T-cell (primary cell): ENCODE data around the gene PUM1. TPM values are rescaled to one million over a fixed set of nuclear protein-coding genes. Genes with fewer than 3 reads are reported as not detected.

Source experiments
- ATAC-seq, 4 experiments: fragments of 200-7000 bp in 3 of 4; fragments of 150-1000 bp in 1 of 4; cut with Tn5 transposase; replicated peaks in 1 of 4; 1 replicate in 3 of 4; 2 replicates in 1 of 4; pipeline ENCODE4 v1.10.0; 2021; ENCODE audit warnings: moderate library complexity in 3 of 4, mild to moderate bottlenecking in 2 of 4, moderate number of reproducible peaks in 1 of 4
- CTCF ChIA-PET, 2 donors: fragments of 300-600 bp; sonication (Branson Sonifier 250); formaldehyde crosslinking; loops; one replicate each; lab custom pipeline; 2022; ENCODE audit warnings: antibody characterized with exemption in 2 of 2; lab: Charles Lee
- POLR2A ChIA-PET, 2 donors: fragments of 300-600 bp; sonication (Branson Sonifier 250); formaldehyde crosslinking; loops; one replicate each; lab custom pipeline; 2022; ENCODE audit warnings: antibody characterized with exemption in 2 of 2; lab: Charles Lee
- DNase-seq, 35 experiments: peaks; one replicate each; pipeline versions ENCODE4 v3.0.0 to v3.0.0-alpha.2; 2013 to 2023
- H3K27ac ChIP-seq: one replicate; pipeline ENCODE4 v1.5.1; 2013; ENCODE audit warnings: low read length
- H3K27me3 ChIP-seq, 2 experiments: replicated peaks in 1 of 2; 1 replicate in 1 of 2; 2 replicates in 1 of 2; pipeline versions ENCODE4 v1.6.1 to v1.7.0; 2013; ENCODE audit warnings: low read length in 1 of 2, mixed read lengths in 1 of 2; ENCODE audit not compliant: control insufficient read depth in 2 of 2, insufficient read depth in 2 of 2; ENCODE audit errors: extremely low read depth in 1 of 2
- H3K36me3 ChIP-seq, 2 donors: 1 replicate in 1 of 2; 2 replicates in 1 of 2; pipeline versions ENCODE4 v1.6.1 to v1.7.0; 2013; ENCODE audit warnings: low read length in 1 of 2; ENCODE audit not compliant: control insufficient read depth in 2 of 2, insufficient read depth in 1 of 2; ENCODE audit errors: extremely low read depth in 1 of 2
- H3K4me1 ChIP-seq, 2 experiments: 1 replicate in 1 of 2; 2 replicates in 1 of 2; pipeline versions ENCODE4 v1.6.1 to v1.7.0; 2013; ENCODE audit warnings: low read length in 2 of 2, mixed read lengths in 1 of 2; ENCODE audit not compliant: insufficient read depth in 2 of 2, control insufficient read depth in 1 of 2; ENCODE audit errors: extremely low read depth in 1 of 2
- H3K4me3 ChIP-seq, 2 donors: 1 replicate in 1 of 2; 2 replicates in 1 of 2; pipeline versions ENCODE4 v1.5.1 to v1.7.0; 2013; ENCODE audit warnings: mild to moderate bottlenecking in 2 of 2, low read length in 1 of 2, moderate library complexity in 1 of 2; ENCODE audit not compliant: control insufficient read depth in 1 of 2; ENCODE audit errors: extremely low read depth in 1 of 2
- H3K9me3 ChIP-seq: 2 replicates; pipeline ENCODE4 v1.7.0; 2013
- H3K27ac Mint-ChIP-seq, 2 donors: one replicate each; pipeline ENCODE4 v1.8.0; 2020 to 2021; ENCODE audit warnings: mild to moderate bottlenecking in 2 of 2, mixed read lengths in 2 of 2
- H3K27me3 Mint-ChIP-seq, 2 donors: one replicate each; pipeline ENCODE4 v1.8.0; 2021 to 2022; ENCODE audit warnings: mixed read lengths in 2 of 2
- H3K36me3 Mint-ChIP-seq: one replicate; pipeline ENCODE4 v1.8.0; 2021; ENCODE audit warnings: mixed read lengths
- H3K4me1 Mint-ChIP-seq, 3 donors: one replicate each; pipeline ENCODE4 v1.8.0; 2020 to 2022; ENCODE audit warnings: mixed read lengths in 3 of 3, mild to moderate bottlenecking in 1 of 3
- H3K4me3 Mint-ChIP-seq, 3 donors: one replicate each; pipeline ENCODE4 v1.8.0; 2020 to 2022; ENCODE audit warnings: mild to moderate bottlenecking in 3 of 3, mixed read lengths in 3 of 3, moderate library complexity in 3 of 3
- H3K9me3 Mint-ChIP-seq, 3 donors: one replicate each; pipeline ENCODE4 v1.8.0; 2020 to 2022; ENCODE audit warnings: mixed read lengths in 3 of 3
- WGBS: methylation state at CpG from one replicate; pipeline ENCODE4 v1.1.5; 2013; ENCODE audit warnings: missing lambda C conversion rate; ENCODE audit not compliant: insufficient coverage; 5-methylcytosine and 5-hydroxymethylcytosine counted together
- total RNA-seq, 35 experiments: library from RNA in 6 of 35; stranded (reverse) in 6 of 35; fragments of 120-200 nt in 1 of 35; gene quantifications; one replicate each; pipeline versions ENCODE4 v1.2.1 to v1.2.4 and lab custom pipeline; 2013 to 2026

Gene PUM1
- total RNA-seq, 5 donors from 2014 or later (not counting 1 experiment from before 2014, with no cell fraction given): 146 to 229 (median 154) TPM

DNA sequence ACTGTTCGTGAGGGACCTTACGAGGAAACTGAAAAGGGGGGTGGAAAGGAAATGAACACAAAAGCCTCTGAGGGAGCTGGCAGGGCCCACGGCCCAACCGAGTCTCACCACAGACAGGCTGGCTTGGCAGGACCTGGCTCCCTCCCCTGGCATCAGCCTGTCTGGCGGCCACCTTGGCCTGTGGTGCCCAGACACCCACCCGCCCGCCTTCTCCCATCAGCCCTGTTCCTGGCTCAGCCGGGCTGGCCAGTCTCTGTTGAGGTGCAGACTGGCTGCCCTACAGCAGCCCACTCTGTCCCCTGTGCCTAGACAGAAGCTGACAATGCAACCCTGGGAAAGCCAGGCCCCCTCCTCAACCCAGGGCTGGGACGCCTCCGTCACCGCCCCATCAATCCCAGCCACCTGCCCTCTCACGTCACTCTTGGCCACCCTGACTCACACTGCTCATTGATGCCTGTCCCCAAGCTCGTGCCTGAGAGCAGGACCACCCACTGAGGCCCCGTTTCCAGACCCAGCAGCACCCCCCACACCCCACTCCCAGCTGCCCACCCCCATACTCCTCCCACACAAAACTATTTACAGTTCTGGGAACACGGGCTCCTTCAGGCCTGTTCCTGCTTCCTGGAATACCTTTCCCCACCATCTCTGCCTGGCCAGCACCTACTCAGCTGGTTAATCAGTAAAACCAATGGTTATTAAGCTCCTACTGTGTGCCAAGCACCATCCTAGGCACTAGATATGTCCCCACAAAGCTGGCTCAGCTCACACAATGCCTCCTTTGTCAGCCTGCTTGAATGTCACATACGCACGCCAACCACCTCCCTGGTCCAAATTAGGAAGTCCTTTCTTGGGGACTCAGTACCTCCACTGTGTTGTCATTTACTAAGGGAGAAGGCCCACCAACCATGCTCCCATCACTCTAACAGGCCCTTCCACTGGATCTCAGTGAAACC is 179.7 kb downstream of the PUM1 start:
- ATAC-seq: no peak
- H3K36me3 ChIP-seq: no peaks in the 10 kb centered on the region
- H3K27me3 ChIP-seq: peaks cover 0 to 52% of the 10 kb centered on the region in 2 experiments
- no peak overlapping the region for H3K4me3 ChIP-seq
- no peak overlapping the region for H3K27ac ChIP-seq
- Mint-ChIP-seq H3K9me3 (no peaks in the 10 kb centered on the region), H3K27ac (no peak overlapping the region), H3K36me3 (no peaks in the 10 kb centered on the region), H3K4me3 (no peak overlapping the region), H3K4me1 (peaks cover 0 to 3% (median 0%) of the 10 kb centered on the region in 3 donors), H3K27me3 (peaks cover 19% of the 10 kb centered on the region in 2 donors)
- POLR2A ChIA-PET: no interaction called here
- 57% methylated on average over 15 of the region's 17 CpGs for WGBS
- DNase-seq: no peak
- no peaks in the 10 kb centered on the region for H3K9me3 ChIP-seq
- H3K4me1 ChIP-seq: no peaks in the 10 kb centered on the region
- CTCF ChIA-PET: no interaction called here

GRCh38 chr1:30884723-30885122 is 180.8 kb downstream of the PUM1 start:
- H3K36me3 ChIP-seq: no peaks in the 10 kb centered on the region
- H3K27me3 ChIP-seq: peaks cover 0 to 55% of the 10 kb centered on the region in 2 experiments
- H3K36me3 Mint-ChIP-seq: no peaks in the 10 kb centered on the region
- no peaks in the 10 kb centered on the region for H3K4me1 ChIP-seq
- no peak for DNase-seq
- H3K27me3 Mint-ChIP-seq: peaks cover 23 to 25% of the 10 kb centered on the region in 2 donors
- no peaks in the 10 kb centered on the region for H3K9me3 ChIP-seq
- H3K4me3 Mint-ChIP-seq: no peak overlapping the region
- whole genome bisulfite sequencing: 100% methylated on average over 1 of the region's 5 CpGs
- H3K4me3 ChIP-seq: no peak overlapping the region
- peaks cover 0 to 3% (median 0%) of the 10 kb centered on the region in 3 donors for H3K4me1 Mint-ChIP-seq
- ChIA-PET CTCF (no interaction called here), POLR2A (no interaction called here)
- no peak overlapping the region for H3K27ac ChIP-seq
- no peak overlapping the region for H3K27ac Mint-ChIP-seq
- no peaks in the 10 kb centered on the region for H3K9me3 Mint-ChIP-seq
- ATAC-seq: no peak

- H3K9me3 ChIP-seq: no peaks in the 10 kb centered on the region
- H3K27me3 ChIP-seq: peaks cover 0 to 59% of the 10 kb centered on the region in 2 experiments
- POLR2A ChIA-PET: no interaction called here
- H3K4me1 Mint-ChIP-seq: peaks cover 0 to 3% (median 0%) of the 10 kb centered on the region in 3 donors
- ATAC-seq (no peak), DNase-seq (no peak)
- CTCF ChIA-PET: no interaction called here
- no peak overlapping the region for H3K27ac Mint-ChIP-seq
- no peak overlapping the region for H3K4me3 ChIP-seq
- H3K9me3 Mint-ChIP-seq: no peaks in the 10 kb centered on the region
- peaks cover 21 to 28% of the 10 kb centered on the region in 2 donors for H3K27me3 Mint-ChIP-seq
- H3K27ac ChIP-seq: no peak overlapping the region
- no peak overlapping the region for H3K4me3 Mint-ChIP-seq
- WGBS: 81% methylated on average over 12 of the region's 18 CpGs
- H3K36me3 ChIP-seq: no peaks in the 10 kb centered on the region
- H3K4me1 ChIP-seq: no peaks in the 10 kb centered on the region
- no peaks in the 10 kb centered on the region for H3K36me3 Mint-ChIP-seq
Measured at GRCh38 chr1:30883389-30884172, 181.9 kb downstream of the PUM1 start.

DNA sequence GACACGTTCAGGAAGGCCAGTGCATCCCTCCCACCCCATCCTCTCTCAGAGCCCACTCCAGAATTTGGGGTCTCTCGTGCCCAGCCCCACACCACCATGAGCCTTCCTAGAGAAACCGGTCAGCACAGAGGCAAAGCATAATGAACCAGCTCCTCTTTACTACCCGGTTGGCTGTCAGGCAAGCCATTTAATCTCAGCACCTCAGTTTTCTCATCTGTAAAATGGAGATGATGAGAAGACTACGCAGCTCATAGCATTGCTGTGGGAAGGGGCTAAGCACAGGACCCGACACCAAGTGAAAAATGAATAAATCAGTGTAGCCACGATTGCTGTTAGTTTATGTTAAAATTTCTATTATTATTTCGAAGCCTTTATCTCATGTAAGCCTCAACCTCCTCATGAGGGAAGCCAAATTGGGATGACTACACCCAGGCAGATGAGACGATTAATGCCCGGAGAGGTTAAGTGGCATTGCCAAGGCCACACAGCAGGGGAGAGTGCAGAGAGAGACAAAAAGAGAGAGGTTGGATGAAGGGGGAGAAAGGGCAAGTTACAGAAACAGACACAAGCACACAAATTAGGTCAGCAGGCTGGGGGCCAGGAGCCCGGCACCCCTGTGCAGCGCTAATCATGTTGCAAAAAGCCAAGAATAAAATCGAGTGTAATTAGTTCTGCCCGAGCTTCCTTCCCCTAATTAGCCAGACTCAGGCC is 182.7 kb downstream of the PUM1 start:
- no peak overlapping the region for H3K4me3 ChIP-seq
- Mint-ChIP-seq H3K9me3 (no peaks in the 10 kb centered on the region), H3K36me3 (no peaks in the 10 kb centered on the region), H3K4me1 (peaks cover 0 to 3% (median 0%) of the 10 kb centered on the region in 3 donors), H3K27ac (no peak overlapping the region), H3K27me3 (peaks cover 21 to 34% of the 10 kb centered on the region in 2 donors), H3K4me3 (no peak overlapping the region)
- no peaks in the 10 kb centered on the region for H3K4me1 ChIP-seq
- POLR2A ChIA-PET: no interaction called here
- no peaks in the 10 kb centered on the region for H3K36me3 ChIP-seq
- peaks cover 2 to 61% of the 10 kb centered on the region in 2 experiments for H3K27me3 ChIP-seq
- ATAC-seq (no peak), DNase-seq (no peak)
- no peaks in the 10 kb centered on the region for H3K9me3 ChIP-seq
- H3K27ac ChIP-seq: no peak overlapping the region
- 76% methylated on average over 7 of the region's 14 CpGs for WGBS
- CTCF ChIA-PET: interaction anchor here in 1 of 2 donors (0.5 kb wide), 1 partner anchor 37 kb away, joined by 8 read pairs; no protein-coding TSS in a partner anchor

Other genes starting within 250 kb of the PUM1 start
- gene SDC3, start 157.0 kb downstream of the PUM1 start, total RNA-seq: 1 to 10 TPM in 1 of 5 donors, under 1 TPM in 4; 0.07 to 1.1 (median 0.47) TPM
- under 1 TPM in 1 of 5 donors, not detected in 4; 0.13 TPM for gene NKAIN1, start 174.2 kb upstream of the PUM1 start, total RNA-seq
- 10 to 100 TPM; 50.9 to 62.8 (median 53.9) TPM for gene SNRNP40, start 231.1 kb upstream of the PUM1 start, total RNA-seq
- gene ZCCHC17, start 231.3 kb upstream of the PUM1 start, total RNA-seq: 10 to 100 TPM; 13.5 to 21.5 (median 19.8) TPM